Thyroid gland (tissue), 4 donors: ENCODE measurements around the gene TTLL8.

ENCODE experiments used
- POLR2A ChIP-seq, 2 donors: fragments of 450-650 bp; IDR thresholded peaks; one replicate each; pipeline ENCODE4 v1.6.1; 2017; ENCODE audit warnings: antibody characterized with exemption in 2 of 2, mild to moderate bottlenecking in 2 of 2, moderate library complexity in 1 of 2
- TF ChIP-seq, protein P1 (sequence below), 6 experiments: fragments of 200-600 bp in 3 of 6; fragments of 450-650 bp in 3 of 6; sonication (generic) in 3 of 6; IDR thresholded peaks; one replicate each; pipeline ENCODE4 v1.5.1; 2016 to 2019; ENCODE audit warnings: antibody characterized with exemption in 6 of 6, mild to moderate bottlenecking in 2 of 6, inconsistent platforms in 1 of 6, moderate library complexity in 1 of 6

DNA sequence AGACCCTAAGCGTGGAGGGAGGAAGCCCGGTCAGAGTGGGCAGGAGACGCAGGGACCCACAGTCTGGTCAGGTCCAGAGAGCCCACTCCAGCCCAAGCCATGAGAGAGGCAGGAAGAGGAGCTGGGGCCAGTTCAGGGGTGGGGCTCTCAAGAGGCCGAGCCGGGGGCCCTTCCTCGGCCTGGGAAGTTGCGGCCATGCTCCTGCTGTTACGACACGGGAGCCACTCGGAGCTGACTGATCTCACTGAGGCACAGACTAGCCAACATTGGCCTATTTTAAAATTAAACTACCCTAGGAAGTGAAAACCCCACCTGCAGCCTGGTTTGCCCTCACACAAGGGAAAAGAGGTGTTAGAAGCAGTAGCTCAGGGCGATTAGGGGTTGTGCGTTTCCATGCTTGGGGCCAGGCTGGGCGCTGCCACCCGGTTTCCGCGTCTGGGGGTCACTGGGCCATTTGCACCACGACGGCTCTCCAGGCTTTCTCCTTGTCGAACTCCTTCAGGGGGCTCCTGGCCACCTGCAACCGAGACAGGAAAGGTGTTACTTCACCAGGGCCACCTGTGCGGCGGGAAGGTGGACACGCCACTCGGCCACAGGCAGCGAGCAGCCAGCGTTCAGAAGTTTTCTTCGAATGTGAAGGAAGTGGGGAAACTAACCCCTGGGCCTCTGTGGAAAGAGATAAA lies 3.2 kb upstream of the TTLL8 start:
- TF ChIP-seq, protein P1, sequence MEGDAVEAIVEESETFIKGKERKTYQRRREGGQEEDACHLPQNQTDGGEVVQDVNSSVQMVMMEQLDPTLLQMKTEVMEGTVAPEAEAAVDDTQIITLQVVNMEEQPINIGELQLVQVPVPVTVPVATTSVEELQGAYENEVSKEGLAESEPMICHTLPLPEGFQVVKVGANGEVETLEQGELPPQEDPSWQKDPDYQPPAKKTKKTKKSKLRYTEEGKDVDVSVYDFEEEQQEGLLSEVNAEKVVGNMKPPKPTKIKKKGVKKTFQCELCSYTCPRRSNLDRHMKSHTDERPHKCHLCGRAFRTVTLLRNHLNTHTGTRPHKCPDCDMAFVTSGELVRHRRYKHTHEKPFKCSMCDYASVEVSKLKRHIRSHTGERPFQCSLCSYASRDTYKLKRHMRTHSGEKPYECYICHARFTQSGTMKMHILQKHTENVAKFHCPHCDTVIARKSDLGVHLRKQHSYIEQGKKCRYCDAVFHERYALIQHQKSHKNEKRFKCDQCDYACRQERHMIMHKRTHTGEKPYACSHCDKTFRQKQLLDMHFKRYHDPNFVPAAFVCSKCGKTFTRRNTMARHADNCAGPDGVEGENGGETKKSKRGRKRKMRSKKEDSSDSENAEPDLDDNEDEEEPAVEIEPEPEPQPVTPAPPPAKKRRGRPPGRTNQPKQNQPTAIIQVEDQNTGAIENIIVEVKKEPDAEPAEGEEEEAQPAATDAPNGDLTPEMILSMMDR (IDR thresholded peaks at IDR 0.05), result no peak
- TF ChIP-seq POLR2A (IDR thresholded peaks at IDR 0.05), result no peak
